ENCODE results near the gene FSCN2. TPM values are rescaled to one million over a fixed set of nuclear protein-coding genes. Genes with fewer than 3 reads are reported as not detected.

The FSCN2 gene
- total RNA-seq, 1 donor = 5.1 TPM

- DNase-seq (ENCODE audit: insufficient read length, low spot score, missing footprints) = peak; percentile 95
- Histone ChIP-seq H3K4me1 (ENCODE audit: insufficient read depth, low read length) (peaks cover 42% of the 10 kb centered on the region), H3K27me3 (ENCODE audit: insufficient read depth, low read length) (no peaks in the 10 kb centered on the region), H3K4me2 (ENCODE audit: insufficient read depth, low read length) (peak overlapping the region; percentile 87), H3K36me3 (ENCODE audit: insufficient read depth, low read length) (peaks cover 34% of the 10 kb centered on the region), H3K9me3 (ENCODE audit: low read depth, low read length) (no peaks in the 10 kb centered on the region), H3K79me2 (ENCODE audit: insufficient read depth, low read length) (peaks cover 77% of the 10 kb centered on the region), H4K20me1 (ENCODE audit: insufficient read depth, low read length) (peaks cover 55% of the 10 kb centered on the region), H2AFZ (ENCODE audit: low read length) (no peak overlapping the region), H3K4me3 (ENCODE audit: insufficient read depth, low read length) (peak overlapping the region; percentile 74), H3K27ac (ENCODE audit: low read depth, low read length) (peak overlapping the region; percentile 63)
- no peak for TF ChIP-seq CTCF (IDR thresholded peaks at IDR 0.05; ENCODE audit: extremely low read depth, low read depth, low read length)
Observed at GRCh38 chr17:81513753-81514488, 14.3 kb upstream of the FSCN2 start.

GRCh38 chr17:81514489-81514738 lies 13.8 kb upstream of the FSCN2 start:
- Histone ChIP-seq H3K27me3 (ENCODE audit: insufficient read depth, low read length) (no peaks in the 10 kb centered on the region), H3K27ac (ENCODE audit: low read depth, low read length) (peak overlapping the region; percentile 63), H4K20me1 (ENCODE audit: insufficient read depth, low read length) (peaks cover 50% of the 10 kb centered on the region), H3K9me3 (ENCODE audit: low read depth, low read length) (no peaks in the 10 kb centered on the region), H3K4me3 (ENCODE audit: insufficient read depth, low read length) (peak overlapping the region; percentile 74), H3K4me2 (ENCODE audit: insufficient read depth, low read length) (peak overlapping the region; percentile 87), H3K79me2 (ENCODE audit: insufficient read depth, low read length) (peaks cover 74% of the 10 kb centered on the region), H3K36me3 (ENCODE audit: insufficient read depth, low read length) (peaks cover 29% of the 10 kb centered on the region), H3K4me1 (ENCODE audit: insufficient read depth, low read length) (peaks cover 44% of the 10 kb centered on the region), H2AFZ (ENCODE audit: low read length) (no peak overlapping the region)
- peak; percentile 92 for DNase-seq (ENCODE audit: insufficient read length, low spot score, missing footprints)
- TF ChIP-seq CTCF (IDR thresholded peaks at IDR 0.05; ENCODE audit: extremely low read depth, low read depth, low read length) = no peak

- Histone ChIP-seq H3K4me2 (ENCODE audit: insufficient read depth, low read length) (peak overlapping the region; percentile 87), H4K20me1 (ENCODE audit: insufficient read depth, low read length) (peaks cover 50% of the 10 kb centered on the region), H3K4me3 (ENCODE audit: insufficient read depth, low read length) (peak overlapping the region; percentile 74), H3K4me1 (ENCODE audit: insufficient read depth, low read length) (peaks cover 44% of the 10 kb centered on the region), H3K79me2 (ENCODE audit: insufficient read depth, low read length) (peaks cover 69% of the 10 kb centered on the region), H3K9me3 (ENCODE audit: low read depth, low read length) (no peaks in the 10 kb centered on the region), H3K27ac (ENCODE audit: low read depth, low read length) (peak overlapping the region; percentile 19), H3K36me3 (ENCODE audit: insufficient read depth, low read length) (peaks cover 24% of the 10 kb centered on the region), H3K27me3 (ENCODE audit: insufficient read depth, low read length) (no peaks in the 10 kb centered on the region), H2AFZ (ENCODE audit: low read length) (no peak overlapping the region)
- peak; percentile 98 for DNase-seq (ENCODE audit: insufficient read length, low spot score, missing footprints)
- TF ChIP-seq CTCF (IDR thresholded peaks at IDR 0.05; ENCODE audit: extremely low read depth, low read depth, low read length) = no peak
Observed at GRCh38 chr17:81514739-81515529, 13.2 kb upstream of the FSCN2 start.

GRCh38 chr17:81515530-81516041 lies 12.6 kb upstream of the FSCN2 start:
- H3K4me2 ChIP-seq (ENCODE audit: insufficient read depth, low read length) = peak overlapping the region; percentile 87
- H3K27ac ChIP-seq (ENCODE audit: low read depth, low read length) = peak overlapping the region; percentile 19
- peaks cover 18% of the 10 kb centered on the region for H3K36me3 ChIP-seq (ENCODE audit: insufficient read depth, low read length)
- DNase-seq (ENCODE audit: insufficient read length, low spot score, missing footprints) = no peak
- peak overlapping the region; percentile 74 for H3K4me3 ChIP-seq (ENCODE audit: insufficient read depth, low read length)
- H2AFZ ChIP-seq (ENCODE audit: low read length) = no peak overlapping the region
- no peaks in the 10 kb centered on the region for H3K27me3 ChIP-seq (ENCODE audit: insufficient read depth, low read length)
- H3K9me3 ChIP-seq (ENCODE audit: low read depth, low read length) = no peaks in the 10 kb centered on the region
- no peak for TF ChIP-seq CTCF (IDR thresholded peaks at IDR 0.05; ENCODE audit: extremely low read depth, low read depth, low read length)
- H4K20me1 ChIP-seq (ENCODE audit: insufficient read depth, low read length) = peaks cover 50% of the 10 kb centered on the region
- peaks cover 44% of the 10 kb centered on the region for H3K4me1 ChIP-seq (ENCODE audit: insufficient read depth, low read length)
- H3K79me2 ChIP-seq (ENCODE audit: insufficient read depth, low read length) = peaks cover 62% of the 10 kb centered on the region

All from osteoblast (primary cell).